OCI-LY3 (cell line): ENCODE measurements around the gene TTC9B.

Source experiments
- H2AFZ ChIP-seq: fragments of 200-600, 300-600 bp; shearing (Covaris generic); 2 replicates; pipeline ENCODE4 v1.6.0; 2014; ENCODE audit warnings: antibody characterized with exemption, low read depth, low read length
- H3K27ac ChIP-seq: fragments of 200-600, 300-600 bp; sonication (generic); 2 replicates; pipeline ENCODE4 v1.5.1; 2014; ENCODE audit warnings: mild to moderate bottlenecking, low read length, moderate library complexity, mixed read lengths
- H3K27me3 ChIP-seq: fragments of 200-600, 300-600 bp; sonication (generic); 2 replicates; pipeline ENCODE4 v1.6.1; 2014; ENCODE audit warnings: low read depth, low read length, mixed read lengths
- H3K36me3 ChIP-seq: fragments of 200-600, 300-600 bp; sonication (generic); replicated peaks from 2 replicates; pipeline ENCODE3; 2014; ENCODE audit warnings: low read depth, low read length, mixed read lengths
- H3K4me1 ChIP-seq: fragments of 300-600, 200-600 bp; sonication (generic); 2 replicates; pipeline ENCODE4 v1.6.1; 2014; ENCODE audit warnings: low read length, mixed read lengths
- H3K4me2 ChIP-seq: fragments of 200-600, 300-600 bp; sonication (generic); 2 replicates; pipeline ENCODE4 v1.6.1; 2014; ENCODE audit warnings: low read length, mixed read lengths
- H3K4me3 ChIP-seq: fragments of 300-600, 200-600 bp; sonication (generic); 2 replicates; pipeline ENCODE4 v1.5.1; 2014; ENCODE audit warnings: antibody characterized with exemption, mild to moderate bottlenecking, low read length, moderate library complexity
- H3K79me2 ChIP-seq: fragments of 300-600, 200-600 bp; shearing (Covaris generic); 2 replicates; pipeline ENCODE4 v1.6.1; 2014; ENCODE audit warnings: mild to moderate bottlenecking, low read length, mixed read lengths
- H3K9ac ChIP-seq: fragments of 300-600, 200-600 bp; shearing (Covaris generic); 2 replicates; pipeline ENCODE4 v1.6.0; 2014; ENCODE audit warnings: mild to moderate bottlenecking, low read length, moderate library complexity
- H3K9me3 ChIP-seq: fragments of 200-600, 300-600 bp; shearing (Covaris generic); 2 replicates; pipeline ENCODE4 v1.6.1; 2014; ENCODE audit warnings: low read length, mixed read lengths; ENCODE audit not compliant: insufficient read depth
- H4K20me1 ChIP-seq: fragments of 200-600, 300-600 bp; sonication (generic); 2 replicates; pipeline ENCODE4 v1.6.1; 2016; ENCODE audit warnings: low read length, mixed read lengths; ENCODE audit not compliant: insufficient read depth
- EZH2phosphoT487 ChIP-seq: fragments of 200-600 bp; shearing (Covaris generic); IDR thresholded peaks from 2 replicates; pipeline ENCODE4 v1.6.1; 2018; ENCODE audit warnings: antibody characterized with exemption, mixed run types, low read depth
- TF ChIP-seq, protein P1 (sequence below): fragments of 200-600, 300-600 bp; sonication (generic); IDR thresholded peaks from 2 replicates; pipeline ENCODE4 v1.5.1; 2014; ENCODE audit warnings: antibody characterized with exemption, low read length, low read depth

Gene TTC9B

DNA sequence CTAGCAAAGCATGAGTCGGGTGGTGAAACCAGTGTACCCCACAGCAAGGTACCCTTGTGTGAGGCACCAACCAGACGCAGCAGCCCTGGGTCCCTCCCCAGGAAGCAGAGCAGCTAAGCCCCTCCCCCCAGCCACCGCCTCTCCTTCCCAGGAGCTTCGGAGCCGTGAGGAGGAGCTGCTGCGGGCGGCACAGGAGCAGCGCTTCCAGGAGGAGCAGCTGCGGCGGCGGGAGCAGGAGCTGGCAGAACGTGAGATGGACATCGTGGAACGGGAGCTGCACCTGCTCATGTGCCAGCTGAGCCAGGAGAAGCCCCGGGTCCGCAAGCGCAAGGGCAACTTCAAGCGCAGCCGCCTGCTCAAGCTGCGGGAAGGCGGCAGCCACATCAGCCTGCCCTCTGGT is 12.4 kb downstream of the TTC9B start:
- Histone ChIP-seq H3K27ac (no peak overlapping the region), H3K27me3 (no peaks in the 10 kb centered on the region), H3K4me2 (no peak overlapping the region), H3K9ac (no peak overlapping the region), H3K9me3 (no peaks in the 10 kb centered on the region), H3K79me2 (no peaks in the 10 kb centered on the region), H2AFZ (no peak overlapping the region), H4K20me1 (no peaks in the 10 kb centered on the region), H3K36me3 (peaks cover 6% of the 10 kb centered on the region), H3K4me3 (no peak overlapping the region), H3K4me1 (no peaks in the 10 kb centered on the region)
- no peak for TF ChIP-seq EZH2phosphoT487
- TF ChIP-seq, protein P1, sequence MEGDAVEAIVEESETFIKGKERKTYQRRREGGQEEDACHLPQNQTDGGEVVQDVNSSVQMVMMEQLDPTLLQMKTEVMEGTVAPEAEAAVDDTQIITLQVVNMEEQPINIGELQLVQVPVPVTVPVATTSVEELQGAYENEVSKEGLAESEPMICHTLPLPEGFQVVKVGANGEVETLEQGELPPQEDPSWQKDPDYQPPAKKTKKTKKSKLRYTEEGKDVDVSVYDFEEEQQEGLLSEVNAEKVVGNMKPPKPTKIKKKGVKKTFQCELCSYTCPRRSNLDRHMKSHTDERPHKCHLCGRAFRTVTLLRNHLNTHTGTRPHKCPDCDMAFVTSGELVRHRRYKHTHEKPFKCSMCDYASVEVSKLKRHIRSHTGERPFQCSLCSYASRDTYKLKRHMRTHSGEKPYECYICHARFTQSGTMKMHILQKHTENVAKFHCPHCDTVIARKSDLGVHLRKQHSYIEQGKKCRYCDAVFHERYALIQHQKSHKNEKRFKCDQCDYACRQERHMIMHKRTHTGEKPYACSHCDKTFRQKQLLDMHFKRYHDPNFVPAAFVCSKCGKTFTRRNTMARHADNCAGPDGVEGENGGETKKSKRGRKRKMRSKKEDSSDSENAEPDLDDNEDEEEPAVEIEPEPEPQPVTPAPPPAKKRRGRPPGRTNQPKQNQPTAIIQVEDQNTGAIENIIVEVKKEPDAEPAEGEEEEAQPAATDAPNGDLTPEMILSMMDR: no peak

DNA sequence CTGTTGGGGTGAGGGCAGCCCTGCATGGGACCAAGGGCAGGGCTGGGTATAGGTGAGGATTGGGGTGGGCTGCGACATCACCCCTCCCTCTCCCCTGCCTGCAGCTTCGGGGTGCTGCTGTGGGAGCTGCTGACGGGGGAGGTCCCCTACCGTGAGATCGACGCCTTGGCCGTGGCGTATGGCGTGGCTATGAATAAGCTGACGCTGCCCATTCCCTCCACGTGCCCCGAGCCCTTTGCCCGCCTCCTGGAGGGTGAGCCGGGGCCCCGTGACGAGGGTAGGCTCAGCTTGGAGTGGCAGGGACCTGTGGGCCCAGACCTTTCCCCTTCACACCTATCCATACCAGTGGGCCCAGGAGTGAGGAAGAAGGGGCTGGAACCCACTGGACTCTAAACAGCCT is 13.8 kb downstream of the TTC9B start:
- H3K4me2 ChIP-seq: no peak overlapping the region
- peaks cover 6% of the 10 kb centered on the region for H3K36me3 ChIP-seq
- no peaks in the 10 kb centered on the region for H3K27me3 ChIP-seq
- H4K20me1 ChIP-seq: no peaks in the 10 kb centered on the region
- H3K79me2 ChIP-seq: no peaks in the 10 kb centered on the region
- no peak overlapping the region for H3K27ac ChIP-seq
- H3K9me3 ChIP-seq: no peaks in the 10 kb centered on the region
- no peaks in the 10 kb centered on the region for H3K4me1 ChIP-seq
- no peak overlapping the region for H3K9ac ChIP-seq
- H3K4me3 ChIP-seq: no peak overlapping the region
- TF ChIP-seq, protein P1: no peak
- no peak for TF ChIP-seq EZH2phosphoT487
- no peak overlapping the region for H2AFZ ChIP-seq

DNA sequence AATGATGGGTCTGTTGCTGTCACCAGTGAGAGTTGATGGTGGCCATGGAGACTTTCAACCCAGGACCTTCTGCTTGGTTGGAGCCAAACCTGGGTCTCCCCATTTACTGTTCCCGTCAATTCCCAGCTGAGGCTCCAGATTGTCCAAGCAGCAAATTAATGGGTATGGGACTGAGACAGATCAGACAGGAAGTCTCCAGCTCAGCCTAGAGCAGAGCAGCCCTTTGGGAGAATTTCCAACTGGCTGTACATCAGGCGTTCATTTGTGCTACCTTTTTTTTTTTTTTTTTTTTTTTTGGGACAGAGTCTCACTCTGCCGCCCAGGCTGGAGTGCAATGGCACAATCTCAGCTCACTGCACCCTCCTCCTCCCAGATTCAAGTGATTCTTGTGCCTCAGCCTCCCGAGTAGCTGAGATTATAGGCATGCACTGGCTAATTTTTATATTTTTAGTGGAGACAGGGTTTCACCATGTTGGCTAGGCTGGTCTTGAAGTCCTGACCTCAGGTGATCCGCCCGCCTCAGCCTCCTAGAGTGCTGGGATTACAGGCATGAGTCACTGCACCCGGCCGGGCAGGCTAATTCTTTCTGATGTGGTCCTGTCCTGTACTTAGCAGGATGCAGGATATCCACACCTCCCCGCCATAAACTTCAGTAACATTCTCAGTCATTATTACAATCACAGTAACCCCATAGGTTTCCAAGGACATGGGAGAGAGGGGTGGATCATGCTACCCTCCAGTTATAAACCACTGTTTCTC is 17.7 kb downstream of the TTC9B start:
- Histone ChIP-seq H3K27ac (no peak overlapping the region), H3K4me2 (no peak overlapping the region), H3K4me3 (no peak overlapping the region), H3K4me1 (no peaks in the 10 kb centered on the region), H4K20me1 (no peaks in the 10 kb centered on the region; the same call in 1 of the 2 replicates), H3K36me3 (peaks cover 2% of the 10 kb centered on the region), H3K79me2 (no peaks in the 10 kb centered on the region), H3K9ac (no peak overlapping the region), H2AFZ (no peak overlapping the region), H3K27me3 (no peaks in the 10 kb centered on the region), H3K9me3 (no peaks in the 10 kb centered on the region)
- no peak for TF ChIP-seq EZH2phosphoT487
- TF ChIP-seq, protein P1: no peak

DNA sequence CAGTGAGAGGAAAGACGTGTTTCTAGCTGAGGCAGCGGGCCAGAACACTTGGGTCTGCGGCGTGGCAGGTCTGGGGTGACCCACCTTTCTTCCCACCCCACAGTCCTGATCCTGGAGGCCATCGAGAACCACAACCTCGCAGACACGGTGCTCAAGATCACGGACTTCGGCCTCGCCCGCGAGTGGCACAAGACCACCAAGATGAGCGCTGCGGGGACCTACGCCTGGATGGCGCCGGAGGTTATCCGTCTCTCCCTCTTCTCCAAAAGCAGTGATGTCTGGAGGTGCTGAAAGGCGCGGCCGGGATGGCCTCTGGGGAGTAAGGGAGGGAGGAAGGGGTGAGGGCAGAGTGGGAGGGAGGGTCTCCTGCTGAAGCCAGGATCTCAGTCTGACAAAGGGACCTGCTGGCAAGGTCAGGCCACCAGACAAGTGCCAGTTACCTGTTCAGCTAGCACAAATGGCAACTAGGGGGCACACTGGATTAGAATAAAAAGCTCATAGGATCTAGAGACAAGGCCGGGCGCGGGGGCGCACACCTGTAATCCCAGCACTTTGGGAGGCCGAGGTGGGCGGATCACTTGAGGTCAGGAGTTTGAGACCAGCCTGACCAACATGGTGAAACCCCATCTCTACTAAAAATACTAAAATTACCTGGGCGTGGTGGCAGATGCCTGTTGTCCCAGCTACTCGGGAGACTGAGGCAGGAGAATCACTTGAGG is 19.8 kb downstream of the TTC9B start:
- Histone ChIP-seq H3K4me3 (no peak overlapping the region), H3K27ac (no peak overlapping the region), H3K9me3 (no peaks in the 10 kb centered on the region), H3K9ac (no peak overlapping the region), H3K4me1 (no peaks in the 10 kb centered on the region), H3K4me2 (no peak overlapping the region), H3K36me3 (peaks cover 2% of the 10 kb centered on the region), H4K20me1 (no peaks in the 10 kb centered on the region; the same call in 1 of the 2 replicates), H3K27me3 (no peaks in the 10 kb centered on the region), H3K79me2 (no peaks in the 10 kb centered on the region), H2AFZ (no peak overlapping the region)
- TF ChIP-seq, protein P1: no peak
- no peak for TF ChIP-seq EZH2phosphoT487
